A549 treated with ZK216348 at 1 μM for 4 hours (cell line): Measurements from ENCODE around the gene OR5K1. TPM values are rescaled to one million over a fixed set of nuclear protein-coding genes. Genes with fewer than 3 reads are reported as not detected.

Experiments
- total RNA-seq: library from RNA; stranded (reverse); fragments of 200-300 nt; extraction: Qiagen RNA extraction; gene quantifications from 5 replicates; pipeline ENCODE4 v1.2.3, GENCODE V29; 2022; ENCODE audit warnings: low read depth

The OR5K1 gene
- total RNA-seq = not detected in 5 replicates

GRCh38 chr3:98462901-98463300, at the start of gene OR5K1:
Gene OR5K1 (plus strand): TSS chr3:98463201. CDS start chr3:98469577, 6,376 bp downstream.

GRCh38 chr3:98497381-98497780, 34.4 kb downstream of the OR5K1 start, which contains the start of gene OR5K2:
Gene OR5K2 (plus strand): TSS chr3:98497681. CDS start chr3:98497681, 0 bp downstream.

Other genes starting within 250 kb of the OR5K1 start
- not detected in 5 replicates for gene OR5H6, start 199.0 kb upstream of the OR5K1 start, total RNA-seq
- not detected in 5 replicates for gene OR5H2, start 180.7 kb upstream of the OR5K1 start, total RNA-seq
- gene OR5K4, start 109.3 kb upstream of the OR5K1 start, total RNA-seq = not detected in 5 replicates
- not detected in 5 replicates for gene OR5K3, start 72.5 kb upstream of the OR5K1 start, total RNA-seq
- gene OR5K2, start 34.5 kb downstream of the OR5K1 start, total RNA-seq = not detected in 5 replicates
- gene CLDND1, start 59.7 kb downstream of the OR5K1 start, total RNA-seq = 53.2 to 68.3 TPM (median 61.0 TPM) in 5 replicates
- not detected in 5 replicates for gene GPR15, start 68.8 kb downstream of the OR5K1 start, total RNA-seq
- 15.8 to 27.8 TPM (median 23.8 TPM) in 5 replicates for gene CPOX, start 130.4 kb downstream of the OR5K1 start, total RNA-seq